GM12865 (cell line): ENCODE results near the gene RPL41.

Experiments
- DNase-seq: peaks from one replicate; pipeline ENCODE4 v3.0.0; 2010; ENCODE audit warnings: low read depth
- H3K4me3 ChIP-seq: 2 replicates; pipeline ENCODE4 v1.5.1; 2011; ENCODE audit warnings: mild to moderate bottlenecking, low read depth, low read length, control low read depth
- TF ChIP-seq, protein P1 (sequence below): IDR thresholded peaks from 2 replicates; pipeline ENCODE4 v1.5.1; 2011; ENCODE audit warnings: low read length, control low read depth, low read depth, inconsistent platforms; ENCODE audit not compliant: insufficient read depth; ENCODE audit errors: missing control alignments

The RPL41 gene

DNA sequence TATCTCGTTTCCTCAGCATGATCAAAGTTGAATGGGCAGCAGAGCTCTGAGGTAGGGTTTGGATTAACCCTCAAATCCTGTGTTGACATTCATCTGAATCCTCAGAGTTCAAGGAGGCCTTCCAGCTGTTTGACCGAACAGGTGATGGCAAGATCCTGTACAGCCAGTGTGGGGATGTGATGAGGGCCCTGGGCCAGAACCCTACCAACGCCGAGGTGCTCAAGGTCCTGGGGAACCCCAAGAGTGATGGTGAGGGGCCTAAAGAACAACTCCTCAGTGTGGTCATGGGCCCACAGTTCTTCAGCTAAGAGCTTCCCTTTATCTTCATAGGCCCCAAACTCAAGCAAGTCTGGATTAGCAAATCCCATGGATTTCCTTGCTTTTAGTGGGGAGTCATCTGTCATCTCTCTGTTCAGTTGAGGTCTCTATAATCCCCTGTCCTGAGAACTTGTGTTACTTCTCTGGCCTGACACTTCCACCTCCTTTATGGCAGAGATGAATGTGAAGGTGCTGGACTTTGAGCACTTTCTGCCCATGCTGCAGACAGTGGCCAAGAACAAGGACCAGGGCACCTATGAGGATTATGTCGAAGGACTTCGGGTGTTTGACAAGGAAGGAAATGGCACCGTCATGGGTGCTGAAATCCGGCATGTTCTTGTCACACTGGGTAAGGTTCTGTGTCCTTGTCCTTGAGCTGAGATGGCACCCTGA is 43.2 kb downstream of the RPL41 start:
- TF ChIP-seq, protein P1, sequence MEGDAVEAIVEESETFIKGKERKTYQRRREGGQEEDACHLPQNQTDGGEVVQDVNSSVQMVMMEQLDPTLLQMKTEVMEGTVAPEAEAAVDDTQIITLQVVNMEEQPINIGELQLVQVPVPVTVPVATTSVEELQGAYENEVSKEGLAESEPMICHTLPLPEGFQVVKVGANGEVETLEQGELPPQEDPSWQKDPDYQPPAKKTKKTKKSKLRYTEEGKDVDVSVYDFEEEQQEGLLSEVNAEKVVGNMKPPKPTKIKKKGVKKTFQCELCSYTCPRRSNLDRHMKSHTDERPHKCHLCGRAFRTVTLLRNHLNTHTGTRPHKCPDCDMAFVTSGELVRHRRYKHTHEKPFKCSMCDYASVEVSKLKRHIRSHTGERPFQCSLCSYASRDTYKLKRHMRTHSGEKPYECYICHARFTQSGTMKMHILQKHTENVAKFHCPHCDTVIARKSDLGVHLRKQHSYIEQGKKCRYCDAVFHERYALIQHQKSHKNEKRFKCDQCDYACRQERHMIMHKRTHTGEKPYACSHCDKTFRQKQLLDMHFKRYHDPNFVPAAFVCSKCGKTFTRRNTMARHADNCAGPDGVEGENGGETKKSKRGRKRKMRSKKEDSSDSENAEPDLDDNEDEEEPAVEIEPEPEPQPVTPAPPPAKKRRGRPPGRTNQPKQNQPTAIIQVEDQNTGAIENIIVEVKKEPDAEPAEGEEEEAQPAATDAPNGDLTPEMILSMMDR, result no peak
- peak overlapping the region; percentile 80 for H3K4me3 ChIP-seq
- DNase-seq, result no peak

GRCh38 chr12:56160193-56160763 is 43.8 kb downstream of the RPL41 start:
- peak overlapping the region; percentile 80 for H3K4me3 ChIP-seq
- DNase-seq, result peak; percentile 61
- TF ChIP-seq, protein P1, result no peak

GRCh38 chr12:56160894-56161689 is 44.7 kb downstream of the RPL41 start:
- peak overlapping the region; percentile 80 for H3K4me3 ChIP-seq
- DNase-seq, result no peak
- TF ChIP-seq, protein P1, result no peak

DNA sequence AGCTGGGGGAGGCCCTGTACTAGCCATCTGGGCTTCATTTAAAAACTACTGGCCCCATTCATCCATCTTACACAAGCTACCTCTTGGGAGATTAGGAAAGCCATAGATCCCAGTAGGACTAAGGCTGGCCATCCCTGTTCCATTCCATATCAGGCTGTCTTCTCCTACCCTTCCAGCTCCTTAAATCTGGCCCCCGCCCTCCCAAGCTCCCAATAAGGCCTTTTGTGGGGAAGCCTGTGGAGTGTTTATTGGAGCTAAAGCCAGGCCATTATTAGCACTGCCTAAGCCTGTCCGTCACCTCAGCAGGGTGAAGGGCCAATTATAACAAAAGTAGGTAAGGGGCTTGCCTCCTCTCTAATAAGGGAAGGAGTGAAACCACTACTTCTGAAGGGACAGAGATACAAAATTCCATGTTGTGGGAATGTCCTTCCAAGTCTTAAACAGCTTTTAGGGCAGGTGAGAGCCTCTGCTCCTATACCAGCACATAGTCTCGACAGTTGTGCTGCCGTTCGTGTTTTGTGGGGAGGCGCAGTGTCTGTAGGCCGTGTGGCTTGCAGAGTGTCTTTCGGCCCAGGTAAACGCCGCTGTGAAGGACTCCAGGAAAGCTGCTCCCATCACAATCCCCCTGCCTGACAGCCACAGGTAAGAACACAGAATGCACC is 45.4 kb downstream of the RPL41 start:
- TF ChIP-seq, protein P1, result no peak
- no peak for DNase-seq
- no peak overlapping the region for H3K4me3 ChIP-seq

DNA sequence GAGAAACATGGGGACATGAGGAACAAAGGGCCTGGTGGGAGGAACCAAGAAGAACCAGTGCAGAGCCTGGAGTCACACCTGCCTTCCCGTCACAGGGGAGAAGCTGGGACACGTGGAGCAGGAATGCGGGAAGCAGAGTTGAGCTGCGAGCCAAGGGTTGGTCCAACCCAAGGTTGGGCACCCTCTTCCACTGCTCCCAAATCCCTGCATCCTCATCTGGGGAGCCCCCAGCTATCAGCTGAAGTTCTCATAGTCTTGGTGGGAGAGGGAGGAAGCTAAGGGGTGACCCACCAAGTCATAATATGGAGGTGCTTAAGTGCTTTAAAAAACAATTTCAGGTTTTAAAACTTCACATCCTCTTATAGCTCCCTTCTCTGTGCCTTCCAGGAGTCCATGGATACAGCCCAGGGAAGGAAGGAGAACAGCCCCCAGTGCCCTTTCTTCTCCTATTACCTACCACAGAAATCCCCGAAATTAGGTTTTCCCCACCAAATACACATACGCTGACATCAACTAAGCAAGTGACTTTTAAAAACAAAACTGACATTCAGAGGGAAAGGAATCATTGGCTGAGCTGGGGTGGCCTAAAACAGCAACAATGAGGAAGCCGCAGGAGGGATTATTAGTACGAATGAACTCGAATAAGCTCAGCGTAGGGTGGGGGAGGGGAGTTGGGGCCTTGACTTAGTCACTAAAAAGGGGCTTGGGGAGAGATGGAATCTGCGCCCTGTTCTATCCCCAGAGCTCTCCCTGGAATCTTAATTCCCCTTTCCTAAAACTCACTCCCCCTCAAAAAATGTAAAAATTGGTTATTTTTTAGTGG is 46.2 kb downstream of the RPL41 start:
- H3K4me3 ChIP-seq, result no peak overlapping the region
- DNase-seq, result no peak
- TF ChIP-seq, protein P1, result no peak

GRCh38 chr12:56163533-56164344 is 47.3 kb downstream of the RPL41 start:
- H3K4me3 ChIP-seq, result no peak overlapping the region
- no peak for DNase-seq
- TF ChIP-seq, protein P1, result no peak
